Stimulated activated CD4-positive, alpha-beta T cell treated with anti-CD3 and anti-CD28 coated beads, Interleukin-1b, Interleukin-23, amount 100 ng/mL, for 24 hours (primary cell): Measurements from ENCODE around the gene TBC1D7.
"Not testable (repeated sequence)": the region's sequence is repeated elsewhere in the genome, so short reads cannot be mapped to it uniquely, and the experiment has no call there.

Experiments
- DNase-seq, 4 experiments: peaks; one replicate each; pipeline ENCODE4 v3.0.0-alpha.2; 2020; ENCODE audit warnings: low read depth in 4 of 4, low spot score in 1 of 4

TBC1D7 gene

GRCh38 chr6:13326031-13326586 lies 2.2 kb downstream of the TBC1D7 start:
- DNase-seq, result not testable (repeated sequence)

GRCh38 chr6:13319891-13320564 lies 8.3 kb downstream of the TBC1D7 start:
- no peak for DNase-seq

DNA sequence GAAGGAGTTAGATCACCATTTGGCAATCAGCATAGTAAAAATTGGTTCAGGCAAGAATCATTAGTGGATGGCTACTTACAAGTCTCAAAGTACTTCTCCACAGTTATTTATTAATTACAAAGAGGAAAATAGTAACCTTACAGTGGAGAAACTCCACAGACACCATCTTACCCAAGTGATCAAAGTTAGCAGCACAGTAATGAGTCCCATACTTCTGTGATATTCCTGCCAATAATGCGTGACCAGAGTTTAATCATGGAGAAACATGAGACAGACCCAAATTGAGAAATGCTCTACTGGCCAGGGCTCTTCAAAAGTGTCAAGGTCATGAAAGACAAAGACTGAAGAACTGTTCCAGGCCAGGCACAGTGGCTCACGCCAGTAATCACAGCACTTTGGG lies 9.5 kb downstream of the TBC1D7 start:
- DNase-seq, result no peak

DNA sequence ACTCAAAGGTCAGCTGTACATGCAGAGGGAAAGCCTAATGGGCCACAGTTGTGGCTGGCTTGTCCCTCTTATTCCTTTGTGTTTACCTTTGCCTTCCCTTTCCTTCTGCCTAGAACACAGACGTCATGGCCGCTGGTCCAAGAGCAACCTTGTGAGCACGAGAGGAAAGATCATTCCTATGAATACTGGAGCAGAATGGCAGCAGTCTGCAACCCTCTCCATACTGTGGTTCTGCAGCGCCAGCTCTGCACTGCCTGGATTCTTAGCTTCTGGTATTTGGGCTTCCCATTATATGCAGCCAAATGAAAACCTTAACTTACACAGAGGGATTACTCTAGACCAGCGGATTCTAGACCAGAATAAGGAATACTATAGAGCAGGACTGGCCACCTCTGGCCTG lies 12.4 kb downstream of the TBC1D7 start:
- DNase-seq, result no peak

DNA sequence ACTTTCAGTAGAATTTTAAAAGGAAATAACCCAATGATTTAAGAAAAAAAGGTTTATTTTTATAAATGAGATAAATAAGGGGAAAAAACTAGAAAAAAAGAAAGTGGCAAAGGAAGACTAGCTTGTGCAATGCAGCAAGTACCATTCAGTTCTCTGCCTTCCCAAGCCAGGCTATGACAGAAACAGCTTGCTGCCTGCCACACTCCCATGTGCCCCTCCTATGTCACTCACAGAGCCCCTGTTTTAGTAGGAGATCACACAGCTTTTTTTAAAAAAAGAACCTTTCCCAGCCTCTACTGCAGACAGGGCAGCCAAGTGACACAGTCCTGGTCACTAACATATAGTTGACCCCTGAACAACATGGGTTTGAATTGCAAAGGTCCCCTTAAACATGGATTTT lies 13.5 kb downstream of the TBC1D7 start:
- no peak for DNase-seq

DNA sequence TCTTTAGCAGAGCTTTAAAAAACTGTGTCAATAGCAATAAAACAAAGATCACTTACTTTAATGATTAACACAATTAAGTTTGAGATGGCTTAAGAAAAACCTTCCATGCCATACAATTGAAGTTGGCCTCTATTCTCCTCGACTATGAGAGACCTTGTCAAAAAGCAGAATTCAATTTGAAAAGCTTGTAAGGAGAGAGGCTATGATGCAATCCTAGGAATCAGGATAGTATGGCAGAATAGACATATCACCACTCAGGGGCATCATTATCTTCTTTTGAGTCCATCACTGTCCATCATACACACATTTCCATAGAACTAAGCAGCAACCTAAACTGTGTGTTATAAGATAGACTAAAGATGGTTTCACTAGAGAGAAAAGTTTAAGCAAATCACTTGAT lies 17.2 kb downstream of the TBC1D7 start:
- no peak for DNase-seq

GRCh38 chr6:13308332-13308731 lies 20.0 kb downstream of the TBC1D7 start:
- no peak for DNase-seq

DNA sequence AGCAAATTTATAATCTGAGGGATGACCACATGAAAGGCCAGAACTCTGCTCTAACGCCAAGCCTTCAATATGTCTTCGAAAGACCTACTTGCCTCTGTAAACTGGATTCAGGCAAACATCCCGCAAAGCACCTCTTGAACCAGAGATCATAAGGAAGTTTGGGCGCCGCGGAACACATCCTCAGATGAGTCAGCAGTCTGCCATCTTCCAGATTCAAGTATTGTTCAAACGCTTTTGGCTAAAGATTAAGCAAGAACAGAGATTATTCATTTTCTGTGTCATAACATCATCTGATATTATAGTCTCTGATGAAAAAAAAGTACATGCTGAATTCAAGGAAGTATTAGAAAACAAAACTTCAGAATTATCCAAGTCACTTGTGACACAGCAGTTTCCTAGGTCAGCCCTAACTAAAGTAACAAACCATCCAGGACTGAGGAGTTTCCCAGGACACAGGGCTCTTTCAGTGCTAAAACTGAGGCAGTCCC lies 20.8 kb downstream of the TBC1D7 start:
- no peak for DNase-seq

- no peak for DNase-seq
Observed at GRCh38 chr6:13305791-13306190, 22.5 kb downstream of the TBC1D7 start.

DNA sequence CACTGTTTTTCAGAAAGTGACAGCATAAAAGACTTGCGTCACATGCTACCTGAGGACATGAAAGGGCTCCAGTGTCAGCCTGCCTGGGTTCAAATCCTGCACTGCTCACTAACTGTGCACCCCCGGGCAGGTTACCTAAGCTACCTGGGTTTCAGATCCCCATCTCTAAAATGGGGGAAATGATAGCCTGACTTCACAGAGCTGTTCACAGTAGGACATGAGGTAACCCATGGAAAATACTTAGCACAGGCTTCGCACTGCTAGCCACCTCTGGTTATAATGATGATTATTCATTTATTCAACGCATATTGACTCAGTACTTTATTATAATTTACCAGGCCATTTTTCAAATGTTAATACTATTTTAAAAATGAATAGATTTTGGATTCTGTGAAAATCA lies 23.0 kb downstream of the TBC1D7 start:
- DNase-seq, result no peak

- no peak for DNase-seq
Observed at GRCh38 chr6:13304580-13305260, 23.6 kb downstream of the TBC1D7 start.

DNA sequence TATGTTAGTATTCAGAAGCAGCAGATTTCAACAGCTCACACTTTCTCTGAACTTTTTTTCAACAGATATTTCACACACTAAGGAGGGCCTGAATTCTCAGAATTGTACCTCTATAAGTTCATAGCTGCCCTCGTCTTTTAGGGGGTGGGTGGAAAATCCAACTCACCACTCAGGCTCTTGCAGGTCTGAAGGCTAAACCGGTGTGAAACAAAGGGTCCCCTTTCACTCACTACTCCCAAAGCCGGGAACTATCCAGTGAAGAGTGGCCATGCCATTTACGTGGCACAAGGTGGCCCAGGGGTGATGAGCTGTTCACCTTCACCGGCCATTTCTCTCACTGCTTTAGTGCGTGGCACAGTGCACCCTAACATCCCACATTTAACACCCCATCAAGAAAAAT lies 24.2 kb downstream of the TBC1D7 start:
- DNase-seq, result no peak

- peak in 1 of 4 experiments; percentile 18 for DNase-seq
Observed at GRCh38 chr6:13303668-13304017, 24.7 kb downstream of the TBC1D7 start.

- peak in 3 of 4 experiments; percentile 8 to 28 (median 11) for DNase-seq
Observed at GRCh38 chr6:13302751-13303667, 25.3 kb downstream of the TBC1D7 start.

DNA sequence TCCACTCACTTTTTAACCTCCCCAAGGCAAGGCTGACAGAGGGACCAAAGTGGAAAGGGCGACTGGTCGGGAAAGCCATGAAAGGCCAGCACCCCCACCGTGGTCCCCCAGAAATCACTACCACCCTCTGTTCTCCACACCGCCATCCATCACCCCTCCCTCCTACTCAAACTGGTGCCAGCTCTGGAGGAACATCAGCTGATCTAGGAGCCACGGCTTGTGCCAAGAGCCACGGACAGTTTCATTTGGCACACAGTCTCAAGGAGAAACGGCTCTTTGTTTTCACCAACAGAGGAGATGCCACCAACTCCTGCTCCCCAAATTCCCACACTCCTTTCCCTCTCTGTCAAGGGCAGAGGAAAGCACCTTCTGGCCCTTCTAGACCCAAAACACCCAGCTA lies 26.0 kb downstream of the TBC1D7 start:
- DNase-seq, result no peak

- DNase-seq, result no peak
Observed at GRCh38 chr6:13300643-13301590, 27.4 kb downstream of the TBC1D7 start.

- no peak for DNase-seq
Observed at GRCh38 chr6:13299918-13300317, 28.4 kb downstream of the TBC1D7 start.

DNA sequence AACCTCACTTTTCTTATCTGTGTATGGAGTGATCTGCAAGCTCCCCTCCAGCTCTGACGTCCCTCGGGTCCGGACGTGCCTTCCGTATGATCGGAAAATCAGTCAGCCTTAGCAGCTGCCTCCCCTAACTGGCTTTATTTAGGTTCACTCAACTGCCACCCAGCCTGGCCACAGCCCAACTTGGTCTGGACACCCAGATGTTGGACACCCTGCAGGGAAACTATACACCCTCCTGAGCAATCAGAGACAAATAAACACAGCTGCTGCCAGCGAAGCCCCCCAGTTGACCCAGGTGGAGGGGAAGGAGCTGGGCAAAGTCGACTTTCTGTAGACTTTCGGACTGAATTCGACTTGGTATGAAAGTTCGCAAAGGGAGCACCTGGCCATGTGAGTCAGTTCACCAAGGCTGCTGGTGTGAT lies 28.9 kb downstream of the TBC1D7 start:
- DNase-seq, result no peak

- no peak for DNase-seq
Observed at GRCh38 chr6:13298446-13298845, 29.9 kb downstream of the TBC1D7 start.

- no peak for DNase-seq
Observed at GRCh38 chr6:13297391-13297790, 30.9 kb downstream of the TBC1D7 start.
